ENCODE data around the gene BIRC6.
A peak's percentile ranks its signal among the peaks of the same experiment; 100 is the strongest.

BIRC6 gene

GRCh38 chr2:32564417-32565035 is 207.7 kb downstream of the BIRC6 start:
- H3K4me3 ChIP-seq (ENCODE audit: low read depth in 1 of 2, low read length in 1 of 2): no peak overlapping the region
- H3K9me3 ChIP-seq: peaks cover 3% of the 10 kb centered on the region
- no peaks in the 10 kb centered on the region for H3K27me3 ChIP-seq
- H3K4me1 ChIP-seq (ENCODE audit: control insufficient read depth in 1 of 2, insufficient read depth in 1 of 2, low read depth in 1 of 2, low read length in 1 of 2): peaks cover 22 to 23% of the 10 kb centered on the region in 2 experiments
- TF ChIP-seq CTCF (IDR thresholded peaks at IDR 0.05): no peak
- no peaks in the 10 kb centered on the region for H3K36me3 ChIP-seq
- H3K27ac ChIP-seq: peak overlapping the region; percentile 21

- H3K36me3 ChIP-seq: no peaks in the 10 kb centered on the region
- TF ChIP-seq CTCF (IDR thresholded peaks at IDR 0.05): no peak
- no peaks in the 10 kb centered on the region for H3K27me3 ChIP-seq
- H3K4me1 ChIP-seq (ENCODE audit: control insufficient read depth in 1 of 2, insufficient read depth in 1 of 2, low read depth in 1 of 2, low read length in 1 of 2): peaks cover 9 to 10% of the 10 kb centered on the region in 2 experiments
- H3K9me3 ChIP-seq: peaks cover 3% of the 10 kb centered on the region
- no peak overlapping the region for H3K4me3 ChIP-seq (ENCODE audit: low read depth in 1 of 2, low read length in 1 of 2)
- no peak overlapping the region for H3K27ac ChIP-seq
These were observed 209.1 kb downstream of the BIRC6 start for GRCh38 chr2:32565902-32566301.

- no peaks in the 10 kb centered on the region for H3K27me3 ChIP-seq
These were observed 215.2 kb downstream of the BIRC6 start for GRCh38 chr2:32572030-32572429.

GRCh38 chr2:32572737-32573136 is 215.9 kb downstream of the BIRC6 start:
- no peak for TF ChIP-seq CTCF (IDR thresholded peaks at IDR 0.05)
- Histone ChIP-seq H3K4me3 (ENCODE audit: low read depth in 1 of 2, low read length in 1 of 2) (no peak overlapping the region), H3K9me3 (no peaks in the 10 kb centered on the region), H3K36me3 (peaks cover 13% of the 10 kb centered on the region), H3K4me1 (ENCODE audit: control insufficient read depth in 1 of 2, insufficient read depth in 1 of 2, low read depth in 1 of 2, low read length in 1 of 2) (peaks cover 16 to 19% of the 10 kb centered on the region in 2 experiments), H3K27ac (peak overlapping the region; percentile 64), H3K27me3 (no peaks in the 10 kb centered on the region)

More at GRCh38 chr2:32572030-32572429, 215.2 kb downstream of the BIRC6 start:
- H3K36me3 ChIP-seq: peaks cover 13% of the 10 kb centered on the region
- H3K4me1 ChIP-seq (ENCODE audit: control insufficient read depth in 1 of 2, insufficient read depth in 1 of 2, low read depth in 1 of 2, low read length in 1 of 2): peaks cover 16 to 19% of the 10 kb centered on the region in 2 experiments
- H3K4me3 ChIP-seq (ENCODE audit: low read depth in 1 of 2, low read length in 1 of 2): no peak overlapping the region
- TF ChIP-seq CTCF (IDR thresholded peaks at IDR 0.05): no peak
- no peaks in the 10 kb centered on the region for H3K9me3 ChIP-seq
- H3K27ac ChIP-seq: peak overlapping the region; percentile 64

- Histone ChIP-seq H3K36me3 (no peaks in the 10 kb centered on the region), H3K9me3 (no peaks in the 10 kb centered on the region), H3K4me3 (ENCODE audit: low read depth in 1 of 2, low read length in 1 of 2) (peak overlapping the region in 1 of 2 experiments; percentile 5), H3K27ac (peak overlapping the region; percentile 85), H3K4me1 (ENCODE audit: control insufficient read depth in 1 of 2, insufficient read depth in 1 of 2, low read depth in 1 of 2, low read length in 1 of 2) (peaks cover 20 to 26% of the 10 kb centered on the region in 2 experiments), H3K27me3 (no peaks in the 10 kb centered on the region)
- no peak for TF ChIP-seq CTCF (IDR thresholded peaks at IDR 0.05)
These were observed 235.0 kb downstream of the BIRC6 start for GRCh38 chr2:32591669-32592463.
